GM18858 (cell line): ENCODE measurements around the gene ST3GAL4.
"Not testable (repeated sequence)": the region's sequence is repeated elsewhere in the genome, so short reads cannot be mapped to it uniquely, and the experiment has no call there.

ENCODE experiments used
- ATAC-seq: cut with Tn5 transposase; IDR thresholded peaks from one replicate; pipeline ENCODE4 v1.9.1; 2021; ENCODE audit not compliant: unreplicated experiment

Gene ST3GAL4

DNA sequence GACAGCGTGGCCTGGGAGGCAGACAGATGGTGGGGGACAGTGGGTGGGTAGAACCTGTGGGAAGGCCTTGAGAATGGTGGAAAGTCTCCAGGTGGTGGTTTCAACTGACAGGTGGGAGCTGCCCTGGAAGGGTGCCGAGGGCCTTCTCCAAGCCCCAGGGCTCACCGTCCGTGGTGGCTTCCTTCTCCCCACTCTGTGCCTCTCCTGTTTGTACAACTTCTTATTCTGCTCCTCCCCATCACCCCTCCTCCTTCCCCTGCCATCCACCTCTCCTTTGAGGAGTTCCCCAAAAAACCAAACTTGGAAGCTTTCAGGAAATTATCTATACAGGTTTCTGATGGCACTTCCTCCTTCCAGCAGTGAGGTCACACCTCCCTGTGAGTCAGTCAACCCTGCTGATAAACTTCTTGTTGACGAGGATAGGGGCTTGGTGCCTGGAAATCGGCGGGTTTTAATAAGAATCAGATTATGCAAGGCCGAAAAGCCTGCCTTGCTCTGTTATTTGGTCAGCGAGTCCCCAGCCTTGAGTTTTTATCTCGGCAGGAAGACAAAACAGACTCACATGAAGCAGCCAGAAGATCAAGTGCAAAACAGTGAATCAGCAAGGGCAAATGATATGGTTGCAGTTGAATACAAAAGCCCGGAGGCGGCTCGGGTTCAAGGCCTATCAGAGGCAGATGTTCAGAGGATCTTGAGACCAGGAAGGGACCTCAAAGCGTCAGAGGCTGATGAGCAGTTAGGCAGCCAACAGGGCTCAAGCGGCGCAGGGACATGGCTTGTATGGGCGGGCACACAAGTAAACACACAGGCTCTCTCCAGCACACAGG, 9.5 kb upstream of the ST3GAL4 start:
- ATAC-seq = no peak

DNA sequence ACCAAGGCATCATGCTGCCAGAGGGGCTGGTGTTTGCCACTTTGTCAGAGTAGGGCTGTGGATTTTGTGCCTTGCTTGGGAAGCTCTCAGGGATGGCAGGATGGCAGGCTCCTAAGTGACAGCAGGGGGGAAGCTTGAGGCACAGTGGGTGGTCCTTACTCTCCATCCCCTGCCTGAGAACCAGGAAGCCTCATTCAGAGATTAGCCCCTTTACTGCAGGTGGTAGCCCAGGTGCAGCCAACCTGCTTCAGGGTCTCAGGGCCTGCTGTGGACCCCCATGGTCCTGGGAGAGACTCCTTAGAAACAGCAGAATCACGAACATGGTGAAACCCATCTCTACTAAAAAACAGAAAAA, 8.9 kb upstream of the ST3GAL4 start:
- no peak for ATAC-seq

- ATAC-seq = not testable (repeated sequence)
These were observed 8.5 kb upstream of the ST3GAL4 start for GRCh38 chr11:126346946-126347345.

- no peak for ATAC-seq
These were observed 7.5 kb upstream of the ST3GAL4 start for GRCh38 chr11:126347751-126348668.

GRCh38 chr11:126348806-126349582, 6.5 kb upstream of the ST3GAL4 start:
- ATAC-seq = no peak

GRCh38 chr11:126350836-126351235, 4.7 kb upstream of the ST3GAL4 start:
- no peak for ATAC-seq

DNA sequence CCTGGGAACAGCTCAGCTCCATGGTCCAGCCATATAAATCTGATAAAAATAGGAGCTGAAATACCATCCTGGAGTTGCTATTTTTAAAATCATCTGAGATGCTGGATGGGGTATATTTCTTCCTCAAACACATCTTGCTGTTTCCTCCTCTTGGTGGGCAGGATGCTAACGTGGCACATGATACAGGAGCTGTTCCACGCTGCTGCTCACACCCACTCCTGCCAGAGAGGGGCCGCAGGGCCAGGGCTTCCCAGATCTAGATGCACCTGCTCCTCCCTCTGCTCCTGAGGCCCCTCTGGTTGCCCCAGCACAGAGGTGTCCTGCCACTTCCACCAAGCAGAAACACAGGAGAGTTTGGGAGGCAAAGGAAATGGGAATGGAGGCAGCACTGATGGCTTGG, 3.3 kb upstream of the ST3GAL4 start:
- ATAC-seq = no peak

- ATAC-seq = no peak
These were observed 2.3 kb upstream of the ST3GAL4 start for GRCh38 chr11:126352934-126353801.

DNA sequence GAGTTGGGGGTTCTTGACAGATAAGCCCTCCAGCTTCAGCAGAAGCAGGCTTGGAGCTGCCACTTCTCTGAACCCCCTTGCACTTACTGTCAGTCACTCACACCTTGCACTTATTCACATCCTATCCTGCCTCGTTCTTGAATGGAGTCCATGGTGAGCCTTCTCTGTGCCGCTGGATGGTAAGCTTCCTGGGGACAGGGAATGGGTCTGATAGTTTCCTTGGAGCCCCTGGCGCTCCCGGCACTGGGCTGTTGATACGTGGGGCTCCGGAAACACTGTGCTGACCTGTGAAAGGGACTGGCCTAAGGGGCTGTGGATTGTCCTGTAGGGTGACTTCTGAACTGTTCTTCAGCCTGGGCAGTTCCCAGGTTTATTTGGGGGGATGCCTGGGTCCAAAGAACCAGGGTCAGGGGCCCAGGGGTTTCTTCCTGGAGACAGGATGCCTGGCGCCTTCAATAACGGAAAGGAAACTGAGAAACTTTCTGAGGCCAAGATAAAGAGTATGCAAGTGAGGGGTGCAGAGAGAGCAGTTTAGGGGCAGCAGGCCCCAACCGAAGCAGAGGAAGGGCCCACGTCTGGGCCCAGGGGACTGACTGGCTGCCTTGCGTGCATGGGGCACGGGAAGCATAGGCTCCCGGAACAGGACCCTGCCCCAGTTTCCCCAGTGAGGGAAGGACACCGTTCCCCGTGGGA, 709 bp upstream of the ST3GAL4 start:
- peak; percentile 20 for ATAC-seq

DNA sequence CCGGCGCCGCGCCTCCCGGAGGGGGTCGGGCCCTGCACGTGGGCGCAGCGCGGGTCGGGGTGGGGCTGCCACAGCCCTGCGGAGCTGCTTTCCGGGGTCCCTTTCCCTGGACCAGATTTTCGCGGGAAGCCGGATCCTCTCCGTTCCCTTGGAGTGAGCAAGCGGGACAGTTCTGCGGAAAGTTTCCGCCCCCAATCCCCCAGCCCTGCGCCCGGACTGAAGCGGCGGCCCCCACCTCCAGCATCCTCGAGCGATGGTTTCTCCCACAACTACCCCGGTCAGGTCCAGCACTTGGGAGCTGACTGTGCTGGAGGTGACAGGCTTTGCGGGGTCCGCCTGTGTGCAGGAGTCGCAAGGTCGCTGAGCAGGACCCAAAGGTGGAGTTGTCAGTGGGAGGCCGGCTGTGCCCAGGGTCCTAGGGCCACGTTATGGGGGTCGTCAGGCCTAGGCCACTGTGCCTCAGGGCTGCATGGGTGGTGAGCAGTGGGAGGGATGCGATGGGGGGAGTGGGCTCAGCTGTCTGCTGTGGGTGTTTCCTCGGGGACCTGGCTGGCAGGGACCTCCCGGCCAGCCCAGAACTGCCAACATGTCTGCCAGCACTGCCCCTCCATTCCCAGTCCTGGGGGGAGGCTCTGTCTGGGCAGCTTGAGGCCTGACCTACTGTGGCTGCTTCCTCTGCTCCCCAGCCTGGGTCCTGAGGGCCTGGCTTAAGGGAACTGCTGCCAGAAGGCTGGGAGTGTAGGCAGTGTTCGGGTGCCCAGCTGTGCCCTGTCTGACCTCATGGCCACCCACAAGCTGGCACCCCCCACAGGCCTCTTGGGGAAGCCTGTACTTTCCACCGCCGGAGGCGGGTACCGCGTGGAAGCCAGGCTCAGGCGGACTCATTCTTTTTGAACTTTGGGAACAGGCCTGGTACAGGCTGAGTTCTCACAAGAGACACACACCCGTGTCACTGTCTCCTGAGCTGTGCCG, 726 bp downstream of the ST3GAL4 start:
- ATAC-seq = no peak

- ATAC-seq = no peak
These were observed 1.8 kb downstream of the ST3GAL4 start for GRCh38 chr11:126357055-126357962.

DNA sequence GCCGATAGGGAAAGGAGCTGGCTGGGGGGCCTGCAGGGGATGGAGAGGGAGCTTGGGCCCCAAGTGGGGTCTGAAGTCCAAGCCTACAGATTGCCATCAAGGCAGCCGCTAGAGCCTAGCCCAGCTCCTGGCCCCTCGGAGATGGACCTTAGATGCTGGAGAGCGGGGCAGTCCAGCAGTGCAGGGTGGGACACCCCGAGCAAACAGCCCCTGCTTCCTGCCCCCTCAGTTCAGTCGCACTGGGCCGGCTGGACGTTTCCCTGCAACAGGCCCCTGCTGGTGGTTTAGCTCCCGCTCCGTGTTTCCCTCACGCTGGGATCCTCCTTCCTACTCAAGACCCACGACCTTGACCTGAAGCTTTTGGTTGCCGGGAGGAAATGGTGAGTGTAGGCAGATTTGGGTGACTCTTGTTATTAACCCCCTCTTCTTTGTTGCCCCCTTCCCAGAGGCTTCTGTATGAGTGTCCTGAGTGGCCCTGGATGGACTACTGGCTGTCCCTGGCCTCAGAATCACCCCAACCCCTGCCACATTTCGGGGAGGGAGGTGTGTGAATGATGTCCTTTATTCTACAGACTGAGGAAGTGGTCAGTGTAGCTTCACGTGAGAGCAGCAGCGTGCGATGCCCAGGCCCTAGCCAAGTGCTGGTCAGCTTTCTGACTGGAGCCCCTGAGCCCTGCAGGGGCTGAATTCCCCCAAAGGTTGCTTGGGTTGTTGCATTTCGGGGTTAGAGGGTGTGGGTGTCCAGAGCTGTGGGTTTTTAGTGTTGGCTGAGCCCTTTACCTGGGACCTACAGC, 2.7 kb downstream of the ST3GAL4 start:
- ATAC-seq = no peak

DNA sequence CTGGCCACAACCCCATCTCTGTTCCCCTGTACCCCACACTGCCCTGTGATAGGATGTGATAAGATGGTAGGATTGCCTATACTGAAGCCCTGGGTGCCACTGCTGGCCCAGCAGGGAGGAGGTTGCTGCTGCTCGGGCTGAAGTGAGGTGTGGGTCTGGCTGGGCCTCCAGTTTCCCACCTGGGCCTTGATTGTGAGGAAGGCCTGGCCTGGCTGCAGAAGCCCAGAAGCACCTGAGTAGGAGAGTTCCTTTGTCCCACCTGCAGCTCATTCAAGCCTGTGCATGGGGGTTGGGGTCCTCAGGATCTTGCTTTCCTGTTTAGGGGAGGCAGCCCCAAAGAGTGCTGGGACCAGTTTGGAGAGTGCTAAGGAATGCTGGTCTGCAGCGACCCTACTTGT, 3.3 kb downstream of the ST3GAL4 start:
- ATAC-seq = no peak

DNA sequence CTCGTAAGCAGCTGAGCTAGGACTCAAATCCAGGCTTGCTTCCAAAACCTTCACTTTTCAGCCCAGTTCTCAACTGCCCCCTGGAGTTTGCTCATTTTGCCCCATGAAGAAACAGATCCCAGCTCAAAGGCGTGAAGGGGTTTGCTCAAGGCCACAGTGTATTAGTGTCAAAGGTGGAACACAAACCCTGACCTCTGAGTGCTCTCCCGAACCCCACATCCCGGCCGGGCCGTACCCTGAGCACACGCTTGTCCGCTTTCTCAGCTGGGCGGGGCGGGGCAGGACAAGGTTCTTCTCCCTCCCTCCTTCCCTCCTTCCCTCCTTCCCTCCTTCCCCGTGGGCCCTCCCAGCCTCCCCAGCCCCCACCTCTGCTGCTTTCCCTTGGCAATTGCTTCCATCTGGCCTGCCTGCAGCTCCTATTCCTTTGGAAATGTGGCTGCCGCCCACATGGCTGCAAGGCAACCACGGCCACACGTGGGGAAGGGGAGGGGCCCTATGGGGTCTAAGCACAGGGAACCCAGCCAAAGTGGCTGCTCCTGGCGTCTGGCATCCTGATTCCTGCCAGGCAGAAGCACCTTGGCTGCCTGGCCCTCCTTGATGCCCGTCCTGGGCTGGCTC, 4.1 kb downstream of the ST3GAL4 start:
- ATAC-seq = no peak

DNA sequence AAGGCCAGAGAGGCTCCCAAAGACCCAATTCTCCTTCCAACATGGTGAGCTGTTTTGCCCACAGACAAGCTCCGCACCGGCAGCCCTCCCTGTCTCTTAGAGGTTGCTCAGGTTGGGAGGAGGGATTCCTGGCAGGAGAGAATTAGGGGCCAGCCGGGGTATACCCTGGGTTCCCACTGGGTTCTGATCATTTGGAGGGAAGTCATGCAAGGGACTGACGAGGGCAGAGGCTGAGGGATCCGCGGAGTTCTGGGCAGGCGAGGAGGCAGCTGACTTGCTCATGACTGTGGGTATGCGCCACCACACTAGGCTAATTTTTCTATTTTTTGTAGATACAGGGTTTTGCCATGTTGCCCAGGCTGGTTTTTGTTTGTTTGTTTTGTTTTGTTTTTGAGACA, 4.6 kb downstream of the ST3GAL4 start:
- ATAC-seq = no peak

- no peak for ATAC-seq
These were observed 5.9 kb downstream of the ST3GAL4 start for GRCh38 chr11:126361400-126361799.
